ENCODE results near the gene RGPD4. TPM values are rescaled to one million over a fixed set of nuclear protein-coding genes. Genes with fewer than 3 reads are reported as not detected.

RGPD4 gene
- total RNA-seq, 2 experiments from 2014 or later = 0.07 TPM; not detected in 1

Other genes starting within 250 kb of the RGPD4 start
- gene SLC5A7, start 159.6 kb downstream of the RGPD4 start, total RNA-seq = not detected